Rectal smooth muscle tissue (tissue), 1 donor: ENCODE measurements around the gene EGFR.

Source experiments
- H3K27ac ChIP-seq: one replicate; pipeline ENCODE4 v1.7.0; 2013; ENCODE audit warnings: low read depth, low read length, inconsistent platforms
- H3K27me3 ChIP-seq: one replicate; pipeline ENCODE4 v1.7.0; 2013; ENCODE audit warnings: low read length; ENCODE audit not compliant: control insufficient read depth, insufficient read depth
- H3K36me3 ChIP-seq: one replicate; pipeline ENCODE4 v1.7.0; 2013; ENCODE audit warnings: low read length; ENCODE audit not compliant: control insufficient read depth, insufficient read depth
- H3K4me1 ChIP-seq: one replicate; pipeline ENCODE4 v1.7.0; 2013; ENCODE audit warnings: low read length; ENCODE audit not compliant: control insufficient read depth, insufficient read depth
- H3K4me3 ChIP-seq: one replicate; pipeline ENCODE4 v1.7.0; 2013; ENCODE audit warnings: low read length
- H3K9ac ChIP-seq: one replicate; pipeline ENCODE4 v1.7.0; 2013; ENCODE audit warnings: low read length

Gene EGFR

DNA sequence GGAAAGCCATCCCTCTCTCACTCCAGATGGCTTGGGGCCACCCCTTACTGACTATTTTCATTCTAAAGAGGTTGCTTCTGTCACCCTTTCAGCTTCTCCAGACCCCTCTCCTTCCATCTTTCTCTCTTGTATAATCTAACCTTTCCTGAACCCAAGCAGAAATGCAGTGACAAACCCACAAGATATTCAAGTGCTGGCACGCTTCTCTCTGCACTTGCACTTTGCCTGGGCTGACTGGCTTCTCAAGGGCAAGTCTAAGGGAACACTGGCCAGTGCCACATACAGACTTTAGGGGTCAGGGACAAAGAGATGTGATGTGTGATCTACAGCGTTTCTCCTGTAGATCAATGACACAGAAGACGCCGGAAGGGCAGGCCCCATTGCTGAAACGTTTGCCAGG, 195.9 kb downstream of the EGFR start:
- H3K27ac ChIP-seq, result no peak overlapping the region
- no peaks in the 10 kb centered on the region for H3K36me3 ChIP-seq
- no peaks in the 10 kb centered on the region for H3K4me1 ChIP-seq
- H3K4me3 ChIP-seq, result no peak overlapping the region
- no peaks in the 10 kb centered on the region for H3K27me3 ChIP-seq
- no peak overlapping the region for H3K9ac ChIP-seq

DNA sequence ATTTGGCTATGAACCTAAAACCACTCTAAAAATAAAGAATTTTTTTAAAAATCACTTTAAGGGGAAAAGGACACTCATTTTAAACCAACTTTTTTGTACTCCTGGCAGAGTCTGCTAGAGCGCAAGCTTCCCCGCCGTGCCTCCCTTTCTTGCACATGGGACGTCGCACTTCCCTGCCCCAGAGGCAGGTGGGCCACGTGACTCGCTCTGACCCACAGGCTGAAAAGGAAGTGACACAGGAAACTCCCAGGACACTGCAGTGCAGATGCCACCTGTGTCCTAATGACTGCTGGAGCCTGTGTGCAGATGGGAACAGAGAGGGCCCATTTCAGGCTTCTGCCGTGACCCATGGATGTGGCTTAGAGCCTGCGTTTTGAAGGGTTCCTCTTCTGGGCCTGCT, 204.2 kb downstream of the EGFR start:
- no peak overlapping the region for H3K4me3 ChIP-seq

DNA sequence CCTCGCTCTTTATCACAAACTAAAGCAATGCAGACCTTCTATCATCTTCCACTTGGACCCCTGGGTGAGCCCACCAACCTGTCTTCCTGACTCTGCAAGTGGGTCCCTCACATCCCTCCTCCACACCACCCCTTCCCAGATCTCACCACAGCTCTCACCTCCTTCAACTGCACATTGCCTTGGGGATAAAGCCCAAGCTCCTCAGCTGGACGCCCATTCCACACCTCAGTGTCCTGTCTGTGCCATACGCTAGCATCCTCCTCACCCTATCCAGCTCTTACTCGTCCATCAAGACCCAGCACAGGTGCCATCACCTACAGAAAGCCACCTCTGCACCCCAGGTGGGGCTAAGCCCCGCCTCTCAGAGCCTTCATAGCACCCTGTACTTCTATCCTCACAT, 205.3 kb downstream of the EGFR start:
- Histone ChIP-seq H3K27ac (no peak overlapping the region), H3K36me3 (no peaks in the 10 kb centered on the region), H3K4me1 (no peaks in the 10 kb centered on the region), H3K4me3 (no peak overlapping the region), H3K9ac (no peak overlapping the region), H3K27me3 (no peaks in the 10 kb centered on the region)

More for the DNA sequence above, 204.2 kb downstream of the EGFR start:
- Histone ChIP-seq H3K27ac (no peak overlapping the region), H3K27me3 (no peaks in the 10 kb centered on the region), H3K9ac (no peak overlapping the region), H3K36me3 (no peaks in the 10 kb centered on the region), H3K4me1 (no peaks in the 10 kb centered on the region)

DNA sequence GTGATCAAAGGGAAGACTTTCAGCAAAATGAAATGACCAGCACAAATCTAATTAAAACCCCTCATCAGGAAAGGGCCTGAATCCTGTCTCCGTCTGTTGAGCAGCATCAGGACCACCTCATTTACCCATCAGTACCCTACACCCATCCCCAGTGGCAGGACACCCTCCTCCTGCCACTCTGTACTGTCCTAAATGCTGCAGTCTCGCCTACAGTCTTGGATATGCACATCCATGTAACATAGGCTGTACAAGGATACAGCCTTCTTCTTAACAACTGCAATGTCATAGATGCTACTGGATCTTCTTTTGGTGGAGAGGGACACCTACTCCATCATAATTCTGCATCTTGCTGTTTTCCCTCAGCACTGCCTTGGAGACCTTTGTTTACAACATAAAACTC, 206.0 kb downstream of the EGFR start:
- Histone ChIP-seq H3K4me1 (no peaks in the 10 kb centered on the region), H3K36me3 (no peaks in the 10 kb centered on the region), H3K9ac (no peak overlapping the region)

DNA sequence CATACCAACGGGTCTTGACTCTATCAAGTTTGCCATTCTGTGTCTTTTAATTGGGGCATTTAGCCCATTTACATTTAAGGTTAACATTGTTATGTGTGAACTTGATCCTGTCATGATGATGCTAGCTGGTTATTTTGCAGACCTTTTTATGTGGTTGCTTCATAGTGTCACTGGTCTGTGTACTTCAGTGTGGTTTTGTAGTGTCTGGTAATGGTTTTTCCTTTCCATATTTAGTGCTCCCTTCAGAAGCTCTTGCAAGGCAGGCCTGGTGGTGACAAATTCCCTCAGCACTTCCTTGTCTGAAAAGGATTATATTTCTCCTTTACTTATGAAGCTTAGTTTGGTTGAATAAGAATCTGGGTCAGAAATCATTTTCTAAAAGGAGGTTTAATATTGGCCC, 211.2 kb downstream of the EGFR start:
- H3K4me1 ChIP-seq, result no peaks in the 10 kb centered on the region
- no peaks in the 10 kb centered on the region for H3K27me3 ChIP-seq
- H3K36me3 ChIP-seq, result no peaks in the 10 kb centered on the region
- no peak overlapping the region for H3K9ac ChIP-seq
- no peak overlapping the region for H3K4me3 ChIP-seq
- no peak overlapping the region for H3K27ac ChIP-seq

More for the DNA sequence above, 206.0 kb downstream of the EGFR start:
- Histone ChIP-seq H3K27ac (no peak overlapping the region), H3K27me3 (no peaks in the 10 kb centered on the region), H3K4me3 (no peak overlapping the region)

DNA sequence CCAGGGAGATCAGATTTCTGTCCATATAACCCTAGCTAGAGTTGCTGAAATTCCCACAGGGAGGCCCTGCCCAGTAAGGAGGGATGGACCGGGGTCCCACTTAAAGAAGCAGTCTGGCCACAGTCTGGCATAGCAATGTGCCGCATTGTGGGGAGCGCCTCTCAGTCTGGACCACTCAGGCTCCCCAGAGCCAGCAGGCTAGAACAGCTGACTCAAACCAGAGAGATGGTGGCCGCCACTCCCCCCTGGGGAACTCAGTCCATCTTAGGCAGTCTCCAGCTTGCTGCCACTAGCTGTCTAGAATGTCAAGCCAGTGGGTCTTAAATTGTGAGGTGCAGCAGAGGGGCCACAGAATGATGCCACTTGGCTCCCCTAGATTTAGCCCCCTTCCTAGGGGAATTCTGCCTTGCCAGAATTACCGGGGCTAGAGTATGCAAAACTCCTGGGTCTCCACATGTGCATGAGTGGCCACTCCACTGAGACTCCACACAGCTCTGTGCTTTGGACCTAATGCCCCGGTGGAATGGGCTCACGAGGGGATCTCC, 213.0 kb downstream of the EGFR start:
- no peak overlapping the region for H3K9ac ChIP-seq
- no peaks in the 10 kb centered on the region for H3K4me1 ChIP-seq
- H3K4me3 ChIP-seq, result no peak overlapping the region
- H3K27me3 ChIP-seq, result no peaks in the 10 kb centered on the region
- no peak overlapping the region for H3K27ac ChIP-seq
- no peaks in the 10 kb centered on the region for H3K36me3 ChIP-seq

DNA sequence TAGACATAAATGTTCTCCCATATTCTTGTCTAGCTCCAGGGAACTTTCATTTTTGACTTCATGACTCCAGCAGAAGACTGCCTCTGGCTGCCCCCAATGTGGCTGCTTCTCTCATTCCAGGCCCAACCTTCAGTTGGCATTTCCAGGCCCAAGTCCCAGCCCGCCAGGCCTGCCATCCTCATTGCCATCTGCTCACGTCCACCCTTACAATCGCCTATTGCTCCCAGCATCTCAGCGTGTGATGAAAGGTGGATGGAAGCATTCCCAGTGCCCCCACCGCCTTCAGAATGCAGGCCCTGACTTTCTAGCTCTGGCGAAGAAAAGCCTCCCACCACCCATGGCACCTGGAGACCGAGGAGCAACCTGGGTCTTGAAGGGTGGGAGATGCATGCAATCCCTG, 214.2 kb downstream of the EGFR start:
- H3K4me3 ChIP-seq, result no peak overlapping the region
- H3K27ac ChIP-seq, result no peak overlapping the region
- no peak overlapping the region for H3K9ac ChIP-seq
- H3K4me1 ChIP-seq, result no peaks in the 10 kb centered on the region
- no peaks in the 10 kb centered on the region for H3K36me3 ChIP-seq
- H3K27me3 ChIP-seq, result no peaks in the 10 kb centered on the region

DNA sequence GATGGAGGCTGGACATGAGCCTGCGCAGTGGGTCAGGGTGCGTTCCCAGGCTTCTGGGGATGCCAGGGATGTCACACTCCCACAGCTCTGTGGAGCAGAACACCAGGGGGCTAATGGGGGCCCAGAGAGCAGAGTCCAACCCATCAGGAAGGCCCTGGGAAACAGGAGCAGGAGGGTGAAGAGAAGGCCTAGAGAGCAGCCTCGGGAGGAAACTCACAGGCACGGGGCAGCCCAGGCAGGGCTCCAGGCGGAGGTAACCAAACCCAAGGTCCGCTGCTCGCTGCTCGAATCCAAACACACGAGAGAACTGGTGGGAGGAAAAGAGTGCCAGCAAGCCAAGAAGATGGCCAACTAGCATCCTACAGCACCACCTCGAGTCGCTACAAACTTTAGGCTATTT, 215.6 kb downstream of the EGFR start:
- Histone ChIP-seq H3K27me3 (no peaks in the 10 kb centered on the region), H3K27ac (no peak overlapping the region), H3K9ac (no peak overlapping the region), H3K4me1 (no peaks in the 10 kb centered on the region), H3K4me3 (no peak overlapping the region), H3K36me3 (no peaks in the 10 kb centered on the region)

DNA sequence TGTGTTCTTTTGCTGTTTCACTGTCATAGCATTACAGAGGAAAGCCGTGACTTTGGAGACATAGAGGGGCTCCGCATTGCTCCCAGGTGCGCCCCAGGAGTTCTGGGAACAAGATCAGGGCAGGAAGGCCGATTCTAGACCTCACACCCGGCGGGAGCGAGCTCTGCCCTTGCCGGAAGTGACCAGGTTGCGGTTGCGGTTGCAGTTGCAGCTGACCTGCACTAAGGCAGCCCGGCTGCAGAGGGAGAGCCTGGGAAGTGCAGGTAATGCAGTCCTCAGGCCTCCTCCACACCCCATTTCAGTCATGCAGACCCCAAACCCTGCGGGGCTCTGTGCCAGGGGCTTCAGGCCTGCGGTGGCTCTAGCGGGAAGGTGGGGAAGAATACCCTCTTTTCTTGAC, 216.3 kb downstream of the EGFR start:
- Histone ChIP-seq H3K4me3 (no peak overlapping the region), H3K36me3 (no peaks in the 10 kb centered on the region), H3K9ac (no peak overlapping the region), H3K27me3 (no peaks in the 10 kb centered on the region), H3K27ac (no peak overlapping the region), H3K4me1 (no peaks in the 10 kb centered on the region)

DNA sequence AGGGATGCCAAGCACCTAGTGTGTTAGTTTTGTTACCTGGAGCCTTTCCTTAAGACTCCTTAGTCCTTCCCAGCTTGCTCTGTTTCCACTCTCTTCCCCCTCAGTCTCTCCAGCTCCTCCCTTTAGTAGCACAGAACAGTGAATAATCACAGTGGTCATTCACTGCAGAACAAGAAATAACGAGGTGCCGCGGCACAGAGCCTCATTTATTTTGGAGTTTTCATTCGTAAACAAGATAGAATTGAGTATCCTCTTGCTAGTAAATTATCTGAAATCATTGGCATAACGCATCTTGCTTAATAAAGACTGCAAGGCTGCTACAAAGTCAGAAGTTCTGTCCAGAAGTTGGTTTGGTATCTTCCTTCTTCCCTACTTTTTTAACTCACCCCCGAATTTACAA, 217.0 kb downstream of the EGFR start:
- Histone ChIP-seq H3K4me3 (no peak overlapping the region), H3K9ac (no peak overlapping the region)

DNA sequence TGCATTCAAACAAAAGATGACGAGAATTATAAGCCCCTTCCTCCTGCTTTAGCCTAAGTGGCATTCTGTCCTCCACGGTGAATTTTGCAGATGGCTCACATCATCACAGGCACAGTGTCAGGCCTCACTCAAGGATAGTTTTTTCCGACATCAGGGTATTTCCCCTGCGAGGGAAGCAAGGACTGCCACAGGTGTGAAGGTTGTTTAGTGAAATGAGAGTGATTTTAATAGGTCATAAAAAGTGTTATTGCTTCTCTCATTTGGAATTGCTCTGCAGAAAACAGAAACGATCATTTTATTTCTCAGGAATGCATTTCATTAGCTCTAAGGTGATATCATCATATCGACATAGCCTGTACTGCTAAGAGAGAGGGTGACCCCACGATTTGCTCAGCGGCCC, 217.7 kb downstream of the EGFR start:
- H3K36me3 ChIP-seq, result no peaks in the 10 kb centered on the region
- no peak overlapping the region for H3K27ac ChIP-seq
- no peaks in the 10 kb centered on the region for H3K4me1 ChIP-seq
- H3K9ac ChIP-seq, result no peak overlapping the region
- H3K27me3 ChIP-seq, result no peaks in the 10 kb centered on the region
- no peak overlapping the region for H3K4me3 ChIP-seq

More for the DNA sequence above, 217.0 kb downstream of the EGFR start:
- H3K36me3 ChIP-seq, result no peaks in the 10 kb centered on the region
- no peaks in the 10 kb centered on the region for H3K27me3 ChIP-seq
- H3K27ac ChIP-seq, result no peak overlapping the region
- no peaks in the 10 kb centered on the region for H3K4me1 ChIP-seq

DNA sequence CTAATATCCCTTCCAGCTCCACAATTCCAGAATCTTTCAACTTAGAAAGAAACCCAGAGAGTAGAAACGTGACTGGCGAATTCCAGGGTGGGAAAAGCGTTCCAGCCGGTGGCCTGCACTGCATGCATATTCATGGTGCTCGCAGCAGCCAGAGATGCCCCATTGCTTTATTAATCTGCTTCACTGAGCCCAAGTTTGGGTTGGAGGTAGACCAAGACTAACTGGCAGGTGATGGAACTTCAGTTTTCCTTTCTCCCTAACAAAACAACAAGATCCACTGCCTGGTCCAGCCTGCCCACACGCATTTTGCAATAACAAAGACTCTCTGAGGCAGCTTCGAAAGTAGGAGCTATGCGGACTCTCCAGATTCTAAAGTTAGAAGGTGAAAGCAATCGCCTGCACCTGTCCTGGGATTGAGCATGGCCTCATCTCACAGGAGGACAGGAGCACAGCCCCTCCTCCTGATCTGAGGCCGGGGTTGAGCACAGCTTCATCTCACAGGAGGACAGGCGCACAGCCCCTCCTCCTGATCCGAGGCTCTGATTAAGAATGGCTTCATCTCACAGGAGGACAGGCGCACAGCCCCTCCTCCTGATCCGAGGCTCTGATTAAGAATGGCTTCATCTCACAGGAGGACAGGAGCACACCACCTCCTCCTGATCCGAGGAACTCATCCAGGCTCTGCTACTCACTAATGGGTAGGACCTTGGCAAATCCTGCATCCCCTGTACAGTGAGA, 218.5 kb downstream of the EGFR start:
- no peaks in the 10 kb centered on the region for H3K36me3 ChIP-seq
- H3K4me3 ChIP-seq, result no peak overlapping the region
- H3K9ac ChIP-seq, result no peak overlapping the region
- H3K4me1 ChIP-seq, result no peaks in the 10 kb centered on the region
- H3K27ac ChIP-seq, result no peak overlapping the region
- H3K27me3 ChIP-seq, result no peaks in the 10 kb centered on the region

DNA sequence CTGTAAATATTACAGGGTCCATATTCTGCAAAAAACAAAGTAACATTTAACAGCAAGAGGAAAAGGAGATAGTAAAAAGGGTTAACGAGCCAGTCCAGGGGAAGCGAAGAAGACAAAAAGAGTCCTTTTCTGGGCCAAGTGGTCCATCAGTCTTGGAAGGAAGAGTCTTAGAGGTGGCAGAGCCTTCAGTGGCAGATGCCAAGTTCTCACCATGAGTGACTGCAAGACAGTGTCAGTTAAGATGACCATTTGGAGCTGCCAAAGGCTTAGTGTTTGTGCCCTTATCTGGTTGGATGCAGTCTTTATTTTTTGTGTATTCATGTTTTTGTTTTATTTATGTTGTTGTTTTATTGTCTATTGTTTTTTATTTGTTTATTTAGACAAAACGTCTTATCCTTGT, 220.6 kb downstream of the EGFR start:
- Histone ChIP-seq H3K36me3 (no peaks in the 10 kb centered on the region), H3K4me1 (no peaks in the 10 kb centered on the region), H3K9ac (no peak overlapping the region), H3K27me3 (no peaks in the 10 kb centered on the region), H3K4me3 (no peak overlapping the region), H3K27ac (no peak overlapping the region)
